Stimulated activated CD8-positive, alpha-beta memory T cell treated with anti-CD3 and anti-CD28 coated beads, Interleukin-15, amount 100 ng/mL, for 24 hours (primary cell): Measurements from ENCODE around the gene USP21.

Experiments
- DNase-seq: peaks from one replicate; pipeline ENCODE4 v3.0.0-alpha.2; 2020; ENCODE audit warnings: low read depth

USP21 gene

DNA sequence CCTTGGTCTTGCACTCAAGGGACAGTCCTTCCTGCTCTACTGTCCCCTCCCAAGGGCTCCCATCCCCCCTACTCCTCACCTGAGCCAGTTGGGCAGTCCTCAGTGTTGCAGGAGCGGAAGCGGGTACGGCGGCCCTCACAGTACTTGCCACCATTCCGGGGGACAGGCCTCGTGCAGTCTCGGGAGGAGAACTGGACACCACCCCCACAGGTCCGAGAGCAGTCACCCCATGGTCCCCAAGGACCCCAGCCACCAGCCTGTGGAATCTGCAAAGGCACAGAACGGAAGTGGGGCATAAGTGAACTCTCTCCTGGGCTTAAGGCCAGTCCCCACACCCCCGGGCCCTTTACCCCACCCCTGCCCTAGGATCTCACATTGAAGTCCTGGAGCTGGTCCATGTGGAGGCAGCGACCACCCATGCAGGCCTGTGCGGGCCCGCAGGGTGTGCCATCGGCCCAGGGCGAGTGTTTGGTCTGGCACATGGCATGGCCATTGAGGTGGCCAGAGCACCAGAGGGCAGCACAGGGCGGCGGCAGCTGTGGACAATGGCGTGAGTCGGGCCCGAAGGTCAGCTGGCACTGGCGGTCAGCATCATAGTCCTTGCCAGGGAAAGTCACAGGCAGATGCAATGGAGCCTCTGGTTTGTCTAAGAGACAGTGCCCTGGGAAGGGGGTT is 34.4 kb downstream of the USP21 start:
- no peak for DNase-seq

DNA sequence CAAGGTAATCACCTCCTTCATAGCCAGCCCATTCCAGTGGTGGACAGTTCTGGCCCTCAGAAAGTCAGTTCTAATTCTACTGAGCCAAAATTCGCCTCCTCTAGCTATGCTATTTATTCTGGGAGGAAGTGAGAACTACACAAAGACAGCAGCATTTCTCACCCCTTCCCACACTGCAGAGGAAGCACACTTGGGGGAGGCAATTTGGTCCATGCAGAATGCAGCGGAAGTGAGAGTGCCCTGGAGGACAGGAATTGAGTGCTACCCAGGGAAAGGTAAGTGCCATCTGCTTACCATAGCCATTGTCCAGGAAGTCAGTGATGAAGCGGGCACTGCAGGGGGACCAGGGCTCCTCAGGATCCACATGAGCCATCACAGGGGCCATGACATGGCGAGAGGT is 35.9 kb downstream of the USP21 start:
- DNase-seq, result no peak

DNA sequence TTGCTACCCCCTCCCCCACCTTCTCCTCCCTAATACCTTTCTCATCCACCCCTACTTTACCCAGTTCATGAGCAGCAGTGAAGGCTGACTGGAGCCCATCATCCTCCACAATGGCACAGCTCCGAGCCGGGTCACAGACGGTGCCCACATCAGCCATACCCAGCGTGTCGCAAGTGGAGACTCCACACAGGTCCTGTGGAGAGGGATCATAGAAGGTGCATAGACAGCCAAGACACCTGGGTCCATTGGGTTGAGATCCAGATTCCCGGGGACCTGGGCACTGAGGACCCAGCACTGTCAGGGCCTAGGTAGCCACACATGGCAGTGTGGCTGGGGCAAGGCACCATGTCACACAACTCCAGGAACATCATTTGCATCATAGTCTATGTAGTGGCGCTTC is 36.8 kb downstream of the USP21 start:
- DNase-seq, result no peak

DNA sequence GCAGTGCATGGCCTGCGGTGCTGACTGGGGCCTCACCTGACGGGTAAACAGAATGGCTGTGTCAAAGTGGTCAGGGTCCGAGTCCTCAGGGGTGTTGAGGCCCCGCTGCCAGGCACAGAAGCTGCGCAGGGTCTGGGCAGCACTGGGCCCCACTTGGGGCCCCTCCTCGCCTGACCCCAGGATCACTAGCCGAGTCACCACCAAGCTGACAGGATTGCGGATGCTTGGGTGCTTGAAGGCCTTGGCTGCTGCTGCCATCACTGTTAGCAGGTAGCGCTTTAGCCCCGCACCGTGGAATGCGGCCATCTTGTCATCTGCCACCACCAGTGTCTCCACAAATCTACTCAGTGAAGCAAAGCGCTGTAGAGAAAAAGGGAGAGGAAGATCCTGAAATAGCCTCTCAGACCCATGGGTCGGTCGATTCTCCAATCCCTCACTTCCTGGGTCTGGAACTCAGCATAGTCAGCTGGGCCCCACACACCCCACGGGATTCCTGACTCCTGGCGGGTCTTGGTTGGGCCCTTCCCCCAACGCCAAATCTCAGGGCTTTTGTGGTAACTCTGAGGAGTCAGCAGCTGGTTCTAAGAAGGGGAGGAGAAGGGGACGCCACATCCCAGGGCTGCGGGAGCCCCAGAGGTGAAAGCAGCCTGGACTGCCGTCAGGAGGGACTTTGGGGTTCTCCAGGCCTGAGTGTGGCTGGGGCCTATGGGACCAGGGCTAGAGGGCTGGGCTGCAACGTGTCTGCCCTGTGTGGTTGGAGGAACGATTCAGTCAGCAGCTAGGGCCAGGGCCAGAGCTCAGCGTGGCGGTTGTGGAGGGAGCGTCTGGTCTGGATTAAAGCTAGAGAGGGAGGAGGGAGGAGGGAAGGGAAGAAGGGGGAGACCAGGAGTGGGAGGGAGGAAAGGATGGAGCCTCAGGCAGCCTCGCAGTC is 37.5 kb downstream of the USP21 start:
- DNase-seq, result no peak

DNA sequence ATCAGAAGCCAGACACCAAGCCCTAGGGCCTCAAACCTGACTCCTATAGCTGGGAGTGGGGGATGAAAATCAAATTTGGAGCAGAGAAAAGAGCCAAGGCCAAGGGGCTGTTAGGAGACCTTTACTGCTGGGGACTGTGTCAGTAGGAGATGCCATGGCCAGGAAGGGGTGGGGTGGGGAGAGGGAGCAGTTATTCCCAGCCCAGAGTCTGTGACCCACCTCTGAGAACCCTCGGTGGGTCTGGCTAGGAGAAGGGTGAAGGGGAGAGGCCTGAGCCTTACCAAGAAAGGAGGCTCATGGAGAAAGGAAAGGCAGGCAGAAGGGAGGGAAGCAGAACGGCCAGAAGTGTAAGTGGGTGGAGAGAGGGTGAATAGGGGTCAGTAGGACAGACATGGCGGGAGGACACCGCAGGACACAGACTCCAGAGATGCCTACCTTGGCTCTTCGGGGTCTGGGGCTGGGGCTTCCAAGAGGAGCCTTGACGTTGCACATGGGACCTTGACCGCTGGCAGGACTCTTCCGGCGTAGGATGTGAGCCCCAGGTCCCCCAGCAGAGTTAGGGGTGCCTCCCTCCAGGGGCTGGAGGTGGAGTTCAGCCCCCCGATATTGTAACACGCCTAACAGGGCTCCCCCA is 38.4 kb downstream of the USP21 start:
- no peak for DNase-seq

DNA sequence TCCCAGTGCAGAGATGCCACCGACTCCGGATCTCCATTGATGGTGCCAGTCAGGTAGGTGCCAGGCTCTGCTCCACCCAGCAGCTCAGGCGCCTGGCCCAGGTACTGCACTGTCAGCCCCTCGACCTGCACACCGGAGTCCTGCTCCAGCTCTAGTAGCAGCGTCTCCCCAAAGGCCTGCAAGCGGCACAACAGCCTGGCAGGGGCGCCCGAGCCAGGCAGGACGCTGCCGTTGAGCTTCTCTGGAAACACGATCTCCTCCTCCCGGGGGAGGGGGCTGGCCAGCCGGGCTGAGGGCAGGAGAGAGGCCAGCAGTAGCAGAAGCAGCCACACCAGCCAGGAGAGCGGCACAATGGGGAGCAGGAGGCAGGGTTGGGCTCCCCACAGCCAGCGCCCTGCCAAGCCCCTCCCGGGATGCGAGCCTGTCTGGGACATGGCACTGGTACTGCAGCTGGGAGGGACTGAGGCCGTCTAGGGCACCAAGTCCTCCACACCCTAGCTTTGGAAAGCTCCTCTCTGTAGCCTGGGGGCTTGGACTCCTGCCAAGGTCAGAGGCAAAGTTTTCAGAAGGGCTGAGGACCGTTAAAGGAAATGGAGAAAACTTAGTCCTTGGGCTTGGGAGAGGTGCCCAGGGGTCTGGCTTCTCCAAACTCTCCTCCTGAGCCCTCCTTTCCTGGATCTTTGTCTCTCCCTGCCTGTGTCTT is 39.0 kb downstream of the USP21 start:
- no peak for DNase-seq

DNA sequence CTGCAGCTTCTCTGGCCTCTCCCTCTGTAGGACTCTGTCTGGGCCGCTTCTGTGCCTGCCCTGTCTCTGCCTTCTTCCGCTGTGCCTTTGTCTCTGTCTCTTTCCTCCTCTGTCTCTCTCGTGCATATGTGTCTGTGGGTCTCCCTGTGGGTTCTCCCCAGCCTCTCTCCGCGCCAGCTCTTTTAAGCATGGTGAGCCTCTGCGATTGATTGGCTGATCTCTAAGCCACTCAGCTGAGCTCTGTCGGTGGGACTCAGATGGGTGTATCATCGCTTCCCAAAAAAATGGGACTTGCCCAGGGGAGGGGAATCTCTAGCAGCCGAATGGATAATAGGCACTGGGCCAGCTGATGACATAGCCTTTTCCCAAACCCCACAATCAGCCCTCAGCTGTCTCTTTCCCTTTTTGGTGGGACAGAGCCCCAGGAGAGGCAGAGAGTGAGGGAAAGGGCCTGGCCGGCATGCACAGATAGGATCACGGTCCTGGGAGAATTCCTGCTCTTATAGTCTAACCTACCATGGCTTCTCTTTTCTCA is 39.7 kb downstream of the USP21 start, which contains the start of gene ADAMTS4:
Gene ADAMTS4, minus strand, starts transcription at position 158 of the 535 bp plus-strand sequence. CDS start 427 bp downstream, outside the sequence.
- DNase-seq, result no peak

DNA sequence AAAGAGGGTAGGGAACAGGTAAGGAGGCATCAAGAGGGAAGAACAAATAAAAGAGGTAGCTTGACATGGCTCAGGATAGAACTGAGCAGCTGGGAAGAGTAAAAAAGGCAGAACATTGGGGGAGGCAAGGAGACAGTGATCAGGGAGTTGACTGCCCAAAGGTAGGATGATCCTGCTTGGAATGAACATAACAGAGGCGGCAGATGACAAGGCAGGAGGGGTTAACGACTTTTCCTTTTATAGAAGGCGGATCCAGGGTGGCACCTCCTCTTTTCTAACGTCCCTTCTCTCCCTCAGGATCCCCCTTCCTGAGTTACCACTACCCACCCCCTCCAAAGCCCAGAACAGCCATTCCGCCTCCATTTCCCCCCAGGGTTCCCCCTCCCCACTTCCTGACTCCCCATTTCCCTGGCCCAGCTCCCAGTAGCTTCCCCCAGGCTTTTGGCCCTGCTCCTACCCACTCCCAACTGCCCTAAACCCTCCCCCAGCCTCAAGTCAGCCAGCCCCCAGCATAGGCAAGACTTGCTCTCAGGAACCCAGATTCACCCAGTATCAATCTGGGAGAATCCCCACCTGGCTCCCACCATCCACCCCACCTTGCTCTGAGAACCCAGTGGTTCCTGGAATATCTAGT is 40.3 kb downstream of the USP21 start:
- DNase-seq, result no peak

DNA sequence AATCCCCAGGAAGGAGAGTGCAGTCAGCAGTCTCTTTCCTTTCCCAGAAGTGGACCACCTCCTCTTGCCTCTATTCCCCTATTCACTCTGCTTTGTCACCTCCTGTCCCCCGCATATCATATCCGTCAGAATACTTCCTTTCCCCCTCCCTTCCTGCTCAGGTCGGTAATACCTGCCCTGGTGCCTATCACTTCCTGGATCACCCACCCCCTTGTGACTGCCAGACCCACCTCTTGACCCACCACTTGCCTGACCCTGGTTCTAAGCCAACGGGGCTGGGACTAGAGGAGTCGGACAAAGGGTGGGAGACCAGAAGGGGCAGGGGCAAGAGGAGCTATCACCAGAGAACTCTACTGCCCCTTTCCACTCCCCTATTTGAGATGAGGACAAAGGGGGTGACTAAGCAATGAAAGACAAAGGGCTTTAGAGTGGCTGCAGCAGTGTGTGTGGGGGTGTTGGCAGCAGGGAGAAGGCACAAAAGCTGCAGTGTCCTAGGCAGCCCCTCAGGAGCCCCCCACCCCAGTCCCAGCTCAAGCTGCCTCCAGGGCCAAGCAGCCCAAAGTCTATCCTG is 41.2 kb downstream of the USP21 start:
- no peak for DNase-seq

DNA sequence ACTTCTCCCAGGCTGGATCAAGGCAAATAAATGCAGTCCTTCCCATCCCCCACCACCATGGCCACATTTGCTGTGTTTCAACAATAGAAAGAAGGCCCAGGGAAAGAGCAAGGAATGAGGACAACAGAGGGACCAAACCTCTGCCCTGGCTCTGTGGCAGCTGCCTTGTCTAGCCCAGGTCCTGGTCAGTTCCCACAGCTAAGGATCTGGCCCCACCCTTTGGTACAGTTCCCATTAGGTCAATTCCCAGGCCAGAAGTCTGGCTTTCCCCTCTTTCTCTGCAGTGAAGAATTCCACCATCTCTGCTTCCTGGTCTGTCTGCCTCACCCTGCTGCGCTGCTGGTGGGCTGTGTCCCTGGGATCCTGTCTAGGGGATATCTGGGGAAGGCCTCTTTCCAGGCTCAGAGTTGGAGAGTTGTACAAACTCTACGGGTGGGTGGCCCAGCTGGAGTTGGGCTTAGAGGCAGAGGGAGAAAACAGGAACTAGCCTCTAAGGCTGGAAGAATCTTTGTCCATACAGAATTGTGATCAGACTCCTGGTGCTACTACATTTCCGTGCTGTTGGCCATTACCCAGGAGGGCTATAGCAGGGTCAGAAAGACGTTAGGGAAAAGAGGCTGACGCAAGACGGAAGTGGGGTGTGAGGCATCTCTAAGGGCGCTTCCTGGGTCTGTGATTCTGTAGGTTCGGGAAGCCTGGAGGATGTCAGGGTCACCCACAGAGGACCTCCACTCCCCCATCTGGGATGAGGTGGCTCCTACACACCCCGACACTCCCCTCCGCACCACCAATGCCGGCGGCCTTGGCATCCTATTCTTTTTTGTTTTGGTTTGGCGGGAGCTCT is 41.9 kb downstream of the USP21 start:
- no peak for DNase-seq

DNA sequence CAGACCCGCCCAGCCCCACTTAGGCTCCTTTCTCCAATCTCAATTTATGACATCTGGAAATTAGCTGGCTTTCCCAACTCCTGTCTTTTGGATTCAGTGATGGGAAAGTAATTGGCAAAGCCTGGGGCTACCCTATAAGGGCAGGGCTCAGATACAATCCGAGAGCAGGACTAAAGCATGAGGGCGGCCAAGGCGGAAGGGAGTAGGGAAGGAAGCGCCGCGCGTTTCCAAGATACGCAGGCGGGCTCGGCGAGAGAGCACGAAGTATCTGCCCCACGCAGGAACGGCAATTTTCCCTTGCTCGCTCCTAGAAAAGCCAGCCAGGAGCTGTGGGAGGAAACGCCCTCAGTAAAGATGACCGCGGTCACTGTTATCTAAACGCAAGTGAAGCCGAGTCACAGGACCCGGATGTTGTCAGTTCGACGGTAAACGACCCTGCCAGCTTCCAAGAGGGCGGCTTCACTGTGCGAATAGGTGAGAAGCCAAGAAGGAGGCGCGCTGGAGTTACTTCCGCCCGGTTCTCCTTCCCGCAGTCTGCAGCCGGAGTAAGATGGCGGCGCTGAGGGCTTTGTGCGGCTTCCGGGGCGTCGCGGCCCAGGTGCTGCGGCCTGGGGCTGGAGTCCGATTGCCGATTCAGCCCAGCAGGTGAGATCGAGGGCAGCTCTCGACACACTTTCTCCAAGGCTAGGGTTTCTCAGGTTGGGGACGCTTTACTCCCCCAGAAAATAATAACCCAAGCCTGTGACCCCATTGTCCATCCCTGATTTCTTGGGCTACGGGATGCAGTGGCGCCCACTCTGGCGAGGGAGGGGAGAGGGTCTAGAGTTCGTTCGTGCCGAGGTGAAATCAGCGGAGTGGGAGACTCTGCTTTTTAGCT is 42.8 kb downstream of the USP21 start, which contains the start of gene NDUFS2:
Gene NDUFS2, plus strand, starts transcription at position 532 of the 877 bp plus-strand sequence. Its CDS starts 19 bp downstream, at position 551.
- DNase-seq, result peak; percentile 78

DNA sequence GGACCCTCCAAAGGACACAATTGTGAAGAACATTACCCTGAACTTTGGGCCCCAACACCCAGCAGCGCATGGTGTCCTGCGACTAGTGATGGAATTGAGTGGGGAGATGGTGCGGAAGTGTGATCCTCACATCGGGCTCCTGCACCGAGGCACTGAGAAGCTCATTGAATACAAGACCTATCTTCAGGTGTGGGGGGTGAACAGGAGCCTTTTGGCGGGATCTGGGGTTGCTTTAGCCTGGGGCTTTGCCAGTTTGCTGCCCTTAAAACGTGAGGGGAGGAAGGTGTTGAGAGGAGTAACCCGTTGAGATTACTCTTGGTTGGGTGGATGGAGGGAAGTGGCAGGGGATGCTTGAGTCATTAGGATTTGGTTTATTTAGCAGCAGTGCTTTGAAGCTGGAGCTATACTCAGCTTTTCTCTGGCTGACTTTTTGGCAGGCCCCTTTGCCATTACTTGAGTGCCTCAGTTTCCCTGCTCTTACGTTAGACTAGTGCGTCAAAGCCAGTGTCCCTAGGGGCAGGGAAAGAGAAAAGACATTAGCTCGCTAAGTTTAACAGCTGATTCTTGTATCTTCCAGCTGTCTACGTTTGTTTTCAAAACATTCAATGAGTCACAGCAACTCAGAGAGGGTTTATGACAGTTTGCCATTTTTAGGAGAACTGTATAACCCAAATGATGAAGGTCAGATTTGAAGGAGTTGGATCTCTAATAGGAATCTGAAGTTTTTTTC is 47.3 kb downstream of the USP21 start:
- no peak for DNase-seq

DNA sequence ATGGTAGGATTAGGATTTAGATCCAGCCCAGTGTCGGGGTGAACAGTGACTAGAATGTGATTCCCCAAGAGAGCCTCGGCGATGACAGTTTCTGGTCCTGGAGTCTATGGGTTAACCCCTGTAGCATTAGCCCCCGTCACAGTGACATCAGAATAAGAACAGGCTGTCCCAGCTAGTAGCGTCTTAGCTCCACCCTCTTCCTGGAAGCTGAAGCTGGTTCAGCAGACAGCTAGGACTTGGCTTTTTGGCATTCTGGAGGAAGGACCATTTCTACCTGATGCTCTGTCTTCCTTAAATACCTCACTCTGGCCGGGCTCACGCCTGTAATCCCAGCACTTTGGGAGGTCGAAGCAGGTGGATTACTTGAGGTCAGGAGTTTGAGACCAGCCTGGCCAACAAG is 47.9 kb downstream of the USP21 start:
- DNase-seq, result no peak

DNA sequence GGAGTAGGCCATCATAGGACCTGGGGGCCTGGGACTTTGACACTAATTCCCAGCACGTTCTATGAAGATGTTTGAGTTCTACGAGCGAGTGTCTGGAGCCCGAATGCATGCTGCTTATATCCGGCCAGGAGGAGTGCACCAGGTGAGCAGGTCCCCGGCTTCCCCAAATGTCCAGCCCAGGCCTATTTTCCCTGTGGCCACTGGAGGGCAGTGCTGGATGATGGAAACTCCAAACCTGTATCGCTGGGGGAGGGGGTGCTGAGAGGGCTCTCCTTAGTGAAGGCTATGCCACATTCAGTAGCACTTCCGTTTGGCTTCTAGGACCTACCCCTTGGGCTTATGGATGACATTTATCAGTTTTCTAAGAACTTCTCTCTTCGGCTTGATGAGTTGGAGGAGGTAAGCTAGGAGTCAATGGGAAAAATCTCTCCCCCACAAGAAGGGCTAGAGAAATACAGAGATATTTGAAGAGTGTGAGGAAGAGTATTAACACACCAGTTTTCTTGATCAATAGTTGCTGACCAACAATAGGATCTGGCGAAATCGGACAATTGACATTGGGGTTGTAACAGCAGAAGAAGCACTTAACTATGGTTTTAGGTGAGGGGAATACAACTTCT is 50.6 kb downstream of the USP21 start:
- DNase-seq, result no peak

DNA sequence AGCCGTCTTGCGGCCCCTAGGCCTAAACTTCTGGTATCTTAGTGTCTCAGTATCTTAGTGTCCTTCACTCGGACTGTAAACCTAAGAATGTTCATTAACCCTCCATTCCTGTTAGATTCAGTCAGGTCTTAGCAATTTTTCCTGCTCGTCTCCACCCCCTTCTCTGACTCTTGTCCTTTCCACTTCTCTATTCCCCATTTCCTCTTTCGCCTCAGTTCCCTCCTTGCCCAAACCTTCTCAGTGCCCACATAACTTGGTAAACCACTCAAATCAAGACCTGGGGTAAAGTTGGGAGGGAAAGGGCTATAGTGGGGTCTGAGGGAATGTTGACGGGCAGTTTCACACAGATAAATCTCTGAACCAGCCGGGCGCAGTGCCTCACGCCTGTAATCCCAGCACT is 55.1 kb downstream of the USP21 start:
- no peak for DNase-seq

DNA sequence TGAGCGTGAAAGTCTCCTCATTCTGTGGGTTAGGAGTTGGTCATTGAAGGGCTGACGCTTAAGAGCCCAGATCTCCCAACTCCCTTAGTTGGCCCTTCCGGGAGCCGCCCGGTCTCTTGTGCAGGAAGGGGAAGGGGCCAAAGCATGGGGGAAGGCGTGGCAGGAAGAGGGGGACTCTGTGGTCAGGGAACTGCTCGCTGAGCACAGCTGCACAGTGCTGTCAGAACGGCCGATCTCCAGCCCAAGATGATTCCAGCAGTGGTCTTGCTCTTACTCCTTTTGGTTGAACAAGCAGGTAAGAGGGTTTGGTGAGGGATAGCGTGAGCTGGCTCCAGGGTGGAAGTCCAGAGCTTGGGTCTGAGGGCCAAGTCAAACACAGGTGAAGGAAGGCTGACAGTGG is 55.8 kb downstream of the USP21 start, which contains the start of gene FCER1G:
Gene FCER1G, plus strand, starts transcription at position 220 of the 400 bp plus-strand sequence. Its CDS starts 27 bp downstream, at position 247.
- no peak for DNase-seq
